Rectal smooth muscle tissue (tissue), 1 donor: ENCODE measurements around the gene CRYBG1.

Source experiments
- H3K27ac ChIP-seq: one replicate; pipeline ENCODE4 v1.7.0; 2013; ENCODE audit warnings: low read depth, low read length, inconsistent platforms
- H3K27me3 ChIP-seq: one replicate; pipeline ENCODE4 v1.7.0; 2013; ENCODE audit warnings: low read length; ENCODE audit not compliant: control insufficient read depth, insufficient read depth
- H3K36me3 ChIP-seq: one replicate; pipeline ENCODE4 v1.7.0; 2013; ENCODE audit warnings: low read length; ENCODE audit not compliant: control insufficient read depth, insufficient read depth
- H3K4me1 ChIP-seq: one replicate; pipeline ENCODE4 v1.7.0; 2013; ENCODE audit warnings: low read length; ENCODE audit not compliant: control insufficient read depth, insufficient read depth
- H3K4me3 ChIP-seq: one replicate; pipeline ENCODE4 v1.7.0; 2013; ENCODE audit warnings: low read length
- H3K9ac ChIP-seq: one replicate; pipeline ENCODE4 v1.7.0; 2013; ENCODE audit warnings: low read length

The CRYBG1 gene

DNA sequence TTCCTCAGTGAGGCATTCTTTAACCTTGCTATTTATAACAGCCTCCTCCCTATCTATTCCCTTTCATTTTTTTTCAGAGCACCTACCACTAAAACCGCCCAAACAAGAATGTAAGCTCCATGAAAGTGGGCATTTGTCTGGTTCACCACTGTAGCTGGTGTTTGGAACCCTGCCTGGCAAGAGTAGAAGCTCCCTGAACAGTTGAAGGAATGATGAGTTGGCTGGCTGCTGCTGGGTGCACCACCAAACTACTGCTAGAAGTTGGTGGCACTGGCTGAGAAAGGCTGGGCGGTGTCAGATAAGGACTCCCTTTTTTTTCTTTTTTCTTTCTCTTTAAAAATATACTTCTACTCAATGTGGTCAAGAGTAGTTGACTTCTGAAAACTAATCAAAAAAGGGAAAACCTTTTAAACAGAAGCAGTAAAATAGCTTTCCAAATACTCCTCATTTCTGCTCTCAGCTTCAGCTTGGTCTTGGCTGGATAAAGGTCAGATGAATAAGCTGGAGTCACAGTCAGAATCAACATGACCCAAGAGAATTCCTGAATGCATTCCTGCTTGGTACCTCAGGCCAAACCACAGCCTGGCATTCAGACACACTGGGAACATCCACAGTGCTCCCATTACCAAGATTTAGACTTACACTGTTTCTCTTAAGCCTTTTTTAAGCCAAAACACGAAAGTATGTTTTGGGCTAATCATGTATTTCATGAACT is 230.8 kb downstream of the CRYBG1 start:
- Histone ChIP-seq H3K27me3 (no peaks in the 10 kb centered on the region), H3K4me1 (no peaks in the 10 kb centered on the region), H3K9ac (no peak overlapping the region), H3K36me3 (peaks cover 4% of the 10 kb centered on the region), H3K27ac (no peak overlapping the region), H3K4me3 (no peak overlapping the region)

DNA sequence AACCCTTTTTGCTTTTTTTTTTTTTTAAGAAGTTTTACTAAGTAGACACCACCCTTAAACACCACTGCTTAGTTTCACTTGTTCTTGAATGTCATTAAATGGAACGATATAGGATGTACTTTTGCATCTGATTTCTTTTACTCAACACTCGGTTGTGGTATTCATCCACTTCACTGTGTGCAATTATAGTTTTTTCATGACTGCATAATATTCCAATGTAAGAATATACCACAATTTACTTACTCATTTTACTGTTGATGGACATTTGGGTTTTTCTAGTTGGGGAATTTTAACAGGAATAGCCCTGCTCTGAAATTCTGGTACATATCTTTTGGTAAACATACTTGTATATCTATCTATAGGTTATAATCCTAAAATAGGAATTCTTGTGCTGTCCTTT is 238.9 kb downstream of the CRYBG1 start:
- Histone ChIP-seq H3K4me1 (no peaks in the 10 kb centered on the region), H3K9ac (no peak overlapping the region), H3K27ac (no peak overlapping the region), H3K4me3 (no peak overlapping the region), H3K36me3 (no peaks in the 10 kb centered on the region), H3K27me3 (no peaks in the 10 kb centered on the region)

DNA sequence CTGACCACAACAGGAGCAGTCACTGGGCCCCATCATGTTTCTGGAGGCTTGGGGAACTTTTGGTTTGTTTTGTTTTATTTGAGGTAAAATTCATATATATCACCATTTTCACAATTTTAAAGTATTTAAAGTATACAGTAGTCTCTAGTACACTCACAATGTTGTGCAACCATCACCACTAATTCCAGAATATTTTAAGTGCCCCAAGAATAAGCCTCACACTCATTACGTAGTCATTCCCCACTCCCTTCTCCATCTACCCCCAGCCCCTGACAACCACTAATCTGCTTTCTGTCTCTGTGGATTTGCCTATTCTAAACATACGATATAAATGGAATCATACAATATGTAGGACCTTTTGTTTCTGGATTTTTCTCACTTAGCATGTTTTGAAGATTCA is 239.8 kb downstream of the CRYBG1 start:
- Histone ChIP-seq H3K36me3 (no peaks in the 10 kb centered on the region), H3K4me3 (no peak overlapping the region), H3K4me1 (no peaks in the 10 kb centered on the region), H3K27ac (no peak overlapping the region), H3K27me3 (no peaks in the 10 kb centered on the region), H3K9ac (no peak overlapping the region)

- H3K4me3 ChIP-seq = no peak overlapping the region
These were observed 247.7 kb downstream of the CRYBG1 start for GRCh38 chr6:106608080-106608668.

GRCh38 chr6:106609699-106610098 is 249.2 kb downstream of the CRYBG1 start:
- H3K36me3 ChIP-seq = peaks cover 2% of the 10 kb centered on the region
- no peaks in the 10 kb centered on the region for H3K4me1 ChIP-seq
- no peak overlapping the region for H3K9ac ChIP-seq
- H3K27ac ChIP-seq = no peak overlapping the region
- no peak overlapping the region for H3K4me3 ChIP-seq
- H3K27me3 ChIP-seq = no peaks in the 10 kb centered on the region

More at GRCh38 chr6:106608080-106608668, 247.7 kb downstream of the CRYBG1 start:
- Histone ChIP-seq H3K36me3 (peaks cover 2% of the 10 kb centered on the region), H3K27ac (no peak overlapping the region), H3K27me3 (no peaks in the 10 kb centered on the region), H3K4me1 (no peaks in the 10 kb centered on the region), H3K9ac (no peak overlapping the region)

DNA sequence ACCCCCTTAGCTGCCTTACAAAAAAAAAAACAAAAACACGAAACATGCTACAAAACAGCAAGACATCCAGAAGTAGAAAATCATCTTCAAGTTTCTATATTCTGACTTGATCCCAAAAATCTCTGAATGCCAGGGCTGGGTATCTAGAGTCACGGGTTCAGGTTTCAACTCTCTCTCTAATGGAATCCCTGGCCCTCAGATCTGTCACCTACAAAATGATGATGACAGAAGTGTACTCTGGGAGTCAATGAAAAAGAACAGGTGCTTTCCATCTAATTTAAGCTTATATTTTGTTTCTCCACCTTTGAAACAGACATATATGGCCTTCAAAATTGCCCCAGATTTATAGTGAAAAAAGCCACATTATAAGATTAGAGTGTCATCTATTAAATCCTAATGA is 250.5 kb downstream of the CRYBG1 start:
- Histone ChIP-seq H3K27ac (no peak overlapping the region), H3K4me3 (no peak overlapping the region), H3K4me1 (no peaks in the 10 kb centered on the region), H3K9ac (no peak overlapping the region), H3K27me3 (no peaks in the 10 kb centered on the region), H3K36me3 (peaks cover 2% of the 10 kb centered on the region)

DNA sequence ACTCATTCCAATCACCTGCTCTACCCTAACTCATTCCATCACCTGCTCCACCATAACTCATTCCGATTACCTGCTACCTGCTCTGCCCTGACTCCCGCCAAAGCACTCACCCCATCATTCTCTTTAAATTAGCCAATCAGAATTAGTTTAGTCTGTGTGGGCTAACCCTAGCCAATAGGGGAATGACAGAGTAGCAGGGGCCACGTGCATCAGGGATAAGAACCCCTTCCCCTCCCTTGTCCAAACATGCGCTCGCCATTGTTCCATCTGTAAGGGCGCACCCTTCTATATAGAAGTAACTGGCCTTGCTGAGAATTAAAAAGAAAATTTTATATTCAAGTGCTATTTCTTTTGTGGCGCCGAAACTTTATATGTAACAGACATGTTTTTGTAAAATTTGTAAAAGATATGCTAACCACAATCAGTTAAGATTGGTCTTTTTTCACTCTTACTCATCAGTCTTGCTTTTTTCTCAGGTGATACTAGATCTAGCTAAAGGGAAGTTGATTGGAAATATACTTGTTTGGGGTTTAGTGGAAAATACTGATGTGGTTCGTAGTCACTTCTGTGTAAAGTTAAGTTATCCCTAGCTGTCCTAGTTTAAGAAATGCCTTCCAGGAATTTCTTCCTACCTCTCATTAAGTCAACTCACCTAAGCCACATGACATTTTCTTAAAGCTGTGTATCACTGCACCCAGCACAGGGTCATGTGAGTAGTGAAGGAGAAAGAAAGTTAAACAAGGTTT is 252.3 kb downstream of the CRYBG1 start:
- H3K36me3 ChIP-seq = peaks cover 2% of the 10 kb centered on the region
- no peak overlapping the region for H3K9ac ChIP-seq
- no peak overlapping the region for H3K4me3 ChIP-seq
- no peak overlapping the region for H3K27ac ChIP-seq
- H3K4me1 ChIP-seq = no peaks in the 10 kb centered on the region
- no peaks in the 10 kb centered on the region for H3K27me3 ChIP-seq

- Histone ChIP-seq H3K4me1 (no peaks in the 10 kb centered on the region), H3K36me3 (peaks cover 2% of the 10 kb centered on the region), H3K27ac (no peak overlapping the region), H3K27me3 (no peaks in the 10 kb centered on the region), H3K4me3 (no peak overlapping the region), H3K9ac (no peak overlapping the region)
These were observed 253.1 kb downstream of the CRYBG1 start for GRCh38 chr6:106613590-106613989.

DNA sequence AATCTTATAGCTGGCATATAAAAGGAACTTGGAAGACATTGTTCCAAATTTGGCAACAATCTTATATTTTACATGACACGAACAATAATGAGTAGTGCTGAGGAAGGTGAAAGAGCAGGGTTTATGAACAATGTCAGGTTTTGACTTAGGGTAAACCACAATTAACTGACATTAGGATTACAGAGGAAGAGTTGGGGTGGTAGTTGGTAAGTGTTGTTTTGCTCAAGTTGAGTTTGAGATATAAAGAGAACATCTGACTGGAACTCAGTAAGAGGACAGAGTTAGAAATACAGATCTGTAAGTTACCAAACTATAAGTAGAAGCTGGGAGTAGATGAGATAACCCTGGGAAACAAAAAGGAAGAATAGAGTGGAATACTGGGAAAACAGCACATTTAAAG is 253.6 kb downstream of the CRYBG1 start:
- no peaks in the 10 kb centered on the region for H3K27me3 ChIP-seq
- no peaks in the 10 kb centered on the region for H3K4me1 ChIP-seq
- H3K36me3 ChIP-seq = peaks cover 2% of the 10 kb centered on the region
- H3K9ac ChIP-seq = no peak overlapping the region
- H3K27ac ChIP-seq = no peak overlapping the region
- H3K4me3 ChIP-seq = no peak overlapping the region

GRCh38 chr6:106614592-106615257 is 254.2 kb downstream of the CRYBG1 start:
- no peak overlapping the region for H3K9ac ChIP-seq
- no peaks in the 10 kb centered on the region for H3K27me3 ChIP-seq
- H3K4me1 ChIP-seq = no peaks in the 10 kb centered on the region
- H3K4me3 ChIP-seq = no peak overlapping the region
- no peak overlapping the region for H3K27ac ChIP-seq
- peaks cover 2% of the 10 kb centered on the region for H3K36me3 ChIP-seq

- H3K9ac ChIP-seq = no peak overlapping the region
- no peaks in the 10 kb centered on the region for H3K4me1 ChIP-seq
- no peaks in the 10 kb centered on the region for H3K36me3 ChIP-seq
- no peak overlapping the region for H3K4me3 ChIP-seq
- no peaks in the 10 kb centered on the region for H3K27me3 ChIP-seq
- no peak overlapping the region for H3K27ac ChIP-seq
These were observed 256.8 kb downstream of the CRYBG1 start for GRCh38 chr6:106617302-106617701.

GRCh38 chr6:106617857-106618256 is 257.3 kb downstream of the CRYBG1 start:
- Histone ChIP-seq H3K4me1 (no peaks in the 10 kb centered on the region), H3K27me3 (no peaks in the 10 kb centered on the region), H3K36me3 (no peaks in the 10 kb centered on the region), H3K4me3 (no peak overlapping the region), H3K9ac (no peak overlapping the region), H3K27ac (no peak overlapping the region)
